A549 (cell line): ENCODE data around the gene GRIK1.

Source experiments
- CHD4 ChIP-seq: fragments of 200-600 bp; sonication (generic); IDR thresholded peaks from 2 replicates; pipeline ENCODE4 v1.6.1; 2016; ENCODE audit warnings: antibody characterized with exemption, mild to moderate bottlenecking, borderline replicate concordance
- JUNB ChIP-seq: fragments of >200 bp; sonication (Bioruptor Twin); formaldehyde crosslinking; IDR thresholded peaks from 2 replicates; pipeline ENCODE4 v1.6.1; 2016
- KDM1A ChIP-seq: fragments of 200-600 bp; sonication (generic); IDR thresholded peaks from 2 replicates; pipeline ENCODE4 v1.6.1; 2016; ENCODE audit warnings: low read depth, mild to moderate bottlenecking
- MAFK ChIP-seq: fragments of 450-650 bp; IDR thresholded peaks from 2 replicates; pipeline ENCODE4 v1.6.1; 2014; ENCODE audit not compliant: partially characterized antibody
- MAZ ChIP-seq: fragments of 150-350 bp; IDR thresholded peaks from 2 replicates; pipeline ENCODE4 v1.6.1; 2014; ENCODE audit warnings: antibody characterized with exemption, low read depth, low read length, borderline replicate concordance
- NR3C1 ChIP-seq: fragments of >200 bp; sonication (Bioruptor Twin); formaldehyde crosslinking; IDR thresholded peaks from 3 replicates; pipeline ENCODE4 v1.6.1; 2017
- SREBF2 ChIP-seq: fragments of 450-650 bp; IDR thresholded peaks from 2 replicates; pipeline ENCODE4 v1.6.1; 2014; ENCODE audit warnings: mild to moderate bottlenecking, moderate library complexity
- ZC3H11A ChIP-seq: fragments of 450-650 bp; IDR thresholded peaks from 2 replicates; pipeline ENCODE4 v1.6.1; 2014; ENCODE audit warnings: antibody characterized with exemption, mild to moderate bottlenecking
- TF ChIP-seq, protein P1 (sequence below): fragments of >200 bp; sonication (Bioruptor Twin); formaldehyde crosslinking; IDR thresholded peaks from 3 replicates; pipeline ENCODE4 v1.5.1; 2016
- TF ChIP-seq, protein P2 (sequence below): fragments of 200-600 bp; sonication (generic); IDR thresholded peaks from 2 replicates; pipeline ENCODE4 v1.6.1; 2016; ENCODE audit warnings: antibody characterized with exemption, mild to moderate bottlenecking, moderate library complexity
- TF ChIP-seq, protein P3 (sequence below): IDR thresholded peaks from 2 replicates; pipeline ENCODE4 v1.6.1; 2012
- TF ChIP-seq, protein P4 (sequence below): IDR thresholded peaks from 2 replicates; pipeline ENCODE4 v1.6.1; 2012

DNA sequence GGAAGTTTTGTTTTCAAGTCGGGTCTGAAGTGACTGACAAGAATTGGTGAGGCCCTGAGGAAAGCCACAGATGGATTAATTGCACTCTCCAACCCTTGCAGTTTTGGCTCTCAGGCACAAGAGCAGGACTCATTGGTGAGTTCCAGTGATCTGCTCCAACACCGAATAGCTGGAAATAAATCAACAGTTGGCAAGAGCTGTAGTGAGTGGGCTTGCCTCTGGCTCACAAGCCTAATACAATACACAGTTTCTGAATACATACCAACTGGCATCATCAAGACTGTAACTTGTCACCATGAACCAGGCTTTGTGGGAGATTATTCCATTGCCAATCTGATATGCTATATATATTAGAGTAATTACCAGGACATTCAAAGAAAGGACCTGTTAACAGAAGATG, 131.6 kb downstream of the GRIK1 start:
- no peak for TF ChIP-seq JUNB
- TF ChIP-seq, protein P1, sequence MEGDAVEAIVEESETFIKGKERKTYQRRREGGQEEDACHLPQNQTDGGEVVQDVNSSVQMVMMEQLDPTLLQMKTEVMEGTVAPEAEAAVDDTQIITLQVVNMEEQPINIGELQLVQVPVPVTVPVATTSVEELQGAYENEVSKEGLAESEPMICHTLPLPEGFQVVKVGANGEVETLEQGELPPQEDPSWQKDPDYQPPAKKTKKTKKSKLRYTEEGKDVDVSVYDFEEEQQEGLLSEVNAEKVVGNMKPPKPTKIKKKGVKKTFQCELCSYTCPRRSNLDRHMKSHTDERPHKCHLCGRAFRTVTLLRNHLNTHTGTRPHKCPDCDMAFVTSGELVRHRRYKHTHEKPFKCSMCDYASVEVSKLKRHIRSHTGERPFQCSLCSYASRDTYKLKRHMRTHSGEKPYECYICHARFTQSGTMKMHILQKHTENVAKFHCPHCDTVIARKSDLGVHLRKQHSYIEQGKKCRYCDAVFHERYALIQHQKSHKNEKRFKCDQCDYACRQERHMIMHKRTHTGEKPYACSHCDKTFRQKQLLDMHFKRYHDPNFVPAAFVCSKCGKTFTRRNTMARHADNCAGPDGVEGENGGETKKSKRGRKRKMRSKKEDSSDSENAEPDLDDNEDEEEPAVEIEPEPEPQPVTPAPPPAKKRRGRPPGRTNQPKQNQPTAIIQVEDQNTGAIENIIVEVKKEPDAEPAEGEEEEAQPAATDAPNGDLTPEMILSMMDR, result no peak
- TF ChIP-seq, protein P2, sequence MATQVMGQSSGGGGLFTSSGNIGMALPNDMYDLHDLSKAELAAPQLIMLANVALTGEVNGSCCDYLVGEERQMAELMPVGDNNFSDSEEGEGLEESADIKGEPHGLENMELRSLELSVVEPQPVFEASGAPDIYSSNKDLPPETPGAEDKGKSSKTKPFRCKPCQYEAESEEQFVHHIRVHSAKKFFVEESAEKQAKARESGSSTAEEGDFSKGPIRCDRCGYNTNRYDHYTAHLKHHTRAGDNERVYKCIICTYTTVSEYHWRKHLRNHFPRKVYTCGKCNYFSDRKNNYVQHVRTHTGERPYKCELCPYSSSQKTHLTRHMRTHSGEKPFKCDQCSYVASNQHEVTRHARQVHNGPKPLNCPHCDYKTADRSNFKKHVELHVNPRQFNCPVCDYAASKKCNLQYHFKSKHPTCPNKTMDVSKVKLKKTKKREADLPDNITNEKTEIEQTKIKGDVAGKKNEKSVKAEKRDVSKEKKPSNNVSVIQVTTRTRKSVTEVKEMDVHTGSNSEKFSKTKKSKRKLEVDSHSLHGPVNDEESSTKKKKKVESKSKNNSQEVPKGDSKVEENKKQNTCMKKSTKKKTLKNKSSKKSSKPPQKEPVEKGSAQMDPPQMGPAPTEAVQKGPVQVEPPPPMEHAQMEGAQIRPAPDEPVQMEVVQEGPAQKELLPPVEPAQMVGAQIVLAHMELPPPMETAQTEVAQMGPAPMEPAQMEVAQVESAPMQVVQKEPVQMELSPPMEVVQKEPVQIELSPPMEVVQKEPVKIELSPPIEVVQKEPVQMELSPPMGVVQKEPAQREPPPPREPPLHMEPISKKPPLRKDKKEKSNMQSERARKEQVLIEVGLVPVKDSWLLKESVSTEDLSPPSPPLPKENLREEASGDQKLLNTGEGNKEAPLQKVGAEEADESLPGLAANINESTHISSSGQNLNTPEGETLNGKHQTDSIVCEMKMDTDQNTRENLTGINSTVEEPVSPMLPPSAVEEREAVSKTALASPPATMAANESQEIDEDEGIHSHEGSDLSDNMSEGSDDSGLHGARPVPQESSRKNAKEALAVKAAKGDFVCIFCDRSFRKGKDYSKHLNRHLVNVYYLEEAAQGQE, result no peak
- TF ChIP-seq, protein P3, sequence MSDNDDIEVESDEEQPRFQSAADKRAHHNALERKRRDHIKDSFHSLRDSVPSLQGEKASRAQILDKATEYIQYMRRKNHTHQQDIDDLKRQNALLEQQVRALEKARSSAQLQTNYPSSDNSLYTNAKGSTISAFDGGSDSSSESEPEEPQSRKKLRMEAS, result no peak
- no peak for TF ChIP-seq ZC3H11A
- no peak for TF ChIP-seq SREBF2
- TF ChIP-seq MAFK, result no peak
- TF ChIP-seq MAZ, result no peak
- TF ChIP-seq KDM1A, result no peak
- TF ChIP-seq, protein P4, sequence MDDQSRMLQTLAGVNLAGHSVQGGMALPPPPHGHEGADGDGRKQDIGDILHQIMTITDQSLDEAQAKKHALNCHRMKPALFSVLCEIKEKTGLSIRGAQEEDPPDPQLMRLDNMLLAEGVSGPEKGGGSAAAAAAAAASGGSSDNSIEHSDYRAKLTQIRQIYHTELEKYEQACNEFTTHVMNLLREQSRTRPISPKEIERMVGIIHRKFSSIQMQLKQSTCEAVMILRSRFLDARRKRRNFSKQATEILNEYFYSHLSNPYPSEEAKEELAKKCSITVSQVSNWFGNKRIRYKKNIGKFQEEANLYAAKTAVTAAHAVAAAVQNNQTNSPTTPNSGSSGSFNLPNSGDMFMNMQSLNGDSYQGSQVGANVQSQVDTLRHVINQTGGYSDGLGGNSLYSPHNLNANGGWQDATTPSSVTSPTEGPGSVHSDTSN, result no peak
- no peak for TF ChIP-seq CHD4
- no peak for TF ChIP-seq NR3C1
